CD4-positive, alpha-beta T cell (primary cell): ENCODE data around the gene ARHGAP26. TPM values are rescaled to one million over a fixed set of nuclear protein-coding genes. Genes with fewer than 3 reads are reported as not detected.
A peak's percentile ranks its signal among the peaks of the same experiment; 100 is the strongest.

Experiments used
- ATAC-seq: fragments of 200-7000 bp; cut with Tn5 transposase; one replicate; pipeline ENCODE4 v1.10.0; 2022; ENCODE audit warnings: mild to moderate bottlenecking; ENCODE audit not compliant: poor library complexity
- CTCF ChIA-PET: fragments of 350-600 bp; sonication (Branson Sonifier 250); formaldehyde crosslinking; loops from one replicate; lab custom pipeline; 2021; ENCODE audit warnings: antibody characterized with exemption, inconsistent platforms; lab: Charles Lee
- POLR2A ChIA-PET: fragments of 350-600 bp; sonication (Branson Sonifier 250); formaldehyde crosslinking; loops from one replicate; lab custom pipeline; 2021; ENCODE audit warnings: antibody characterized with exemption, inconsistent platforms; lab: Charles Lee
- DNase-seq, 14 experiments: peaks; one replicate each; pipeline ENCODE4 v3.0.0-alpha.2; 2013 to 2020; ENCODE audit warnings: mixed read lengths in 2 of 14
- H3K27ac ChIP-seq, 2 donors: one replicate each; pipeline versions ENCODE4 v1.5.1 to v1.7.0; 2013; ENCODE audit warnings: low read length in 2 of 2, low read depth in 1 of 2, mild to moderate bottlenecking in 1 of 2
- H3K27me3 ChIP-seq, 2 experiments: 1 replicate in 1 of 2; 2 replicates in 1 of 2; pipeline versions ENCODE4 v1.6.1 to v1.7.0; 2013; ENCODE audit warnings: low read length in 2 of 2, control low read depth in 1 of 2, mild to moderate bottlenecking in 1 of 2, moderate library complexity in 1 of 2; ENCODE audit not compliant: insufficient read depth in 2 of 2, control insufficient read depth in 1 of 2
- H3K36me3 ChIP-seq: one replicate; pipeline ENCODE4 v1.6.1; 2013; ENCODE audit warnings: low read length, control low read depth; ENCODE audit not compliant: insufficient read depth
- H3K4me1 ChIP-seq: one replicate; pipeline ENCODE4 v1.6.1; 2013; ENCODE audit warnings: low read length, control low read depth; ENCODE audit not compliant: insufficient read depth
- H3K4me3 ChIP-seq: one replicate; pipeline ENCODE4 v1.5.1; 2013; ENCODE audit warnings: mild to moderate bottlenecking, low read length, moderate library complexity
- H3K9me3 ChIP-seq, 2 experiments: 1 replicate in 1 of 2; 2 replicates in 1 of 2; pipeline versions ENCODE4 v1.6.1 to v1.7.0; 2013; ENCODE audit warnings: low read length in 2 of 2, mild to moderate bottlenecking in 2 of 2, control low read depth in 1 of 2, moderate library complexity in 1 of 2; ENCODE audit not compliant: control insufficient read depth in 1 of 2, insufficient read depth in 1 of 2
- H3K27ac Mint-ChIP-seq: one replicate; pipeline ENCODE4 v1.8.0; 2020; ENCODE audit warnings: mixed read lengths
- H3K27me3 Mint-ChIP-seq: one replicate; pipeline ENCODE4 v1.8.0; 2021; ENCODE audit warnings: mixed read lengths
- H3K36me3 Mint-ChIP-seq: one replicate; pipeline ENCODE4 v1.8.0; 2021; ENCODE audit warnings: low read depth, mixed read lengths
- H3K4me1 Mint-ChIP-seq: one replicate; pipeline ENCODE4 v1.8.0; 2021; ENCODE audit warnings: low read depth, mixed read lengths
- H3K4me3 Mint-ChIP-seq: one replicate; pipeline ENCODE4 v1.8.0; 2020; ENCODE audit warnings: mild to moderate bottlenecking, mixed read lengths
- H3K9me3 Mint-ChIP-seq: one replicate; pipeline ENCODE4 v1.8.0; 2020; ENCODE audit warnings: mixed read lengths
- CTCF ChIP-seq: fragments of 200-600 bp; IDR thresholded peaks from one replicate; pipeline ENCODE4 v1.8.0; 2022; ENCODE audit warnings: antibody characterized with exemption, mild to moderate bottlenecking
- intact Hi-C, 2 experiments: fragments of 100-400 bp; cut with DNase I in 1 of 2; cut with micrococcal nuclease in 1 of 2; formaldehyde crosslinking; loops; one replicate each; pipeline versions ENCODE4 v1.15.1 to v1.9.0; 2023 to 2025; cut with DNase I, micrococcal nuclease
- total RNA-seq, 174 experiments: library from RNA in 2 of 174; stranded (reverse) in 2 of 174; gene quantifications; one replicate each; pipeline ENCODE4 v1.2.3 and lab custom pipeline; 2021 to 2026

The ARHGAP26 gene
- total RNA-seq, 2 experiments from 2014 or later, result 24.9 to 27.3 TPM

- no peaks in the 10 kb centered on the region for H3K27me3 Mint-ChIP-seq
- no peaks in the 10 kb centered on the region for H3K36me3 ChIP-seq
- peak overlapping the region; percentile 52 for H3K4me3 Mint-ChIP-seq
- peak; percentile 82 for ATAC-seq
- peak in 13 of 14 experiments; percentile 25 to 91 (median 48) for DNase-seq
- POLR2A ChIA-PET, result interaction anchor here (0.8 to 1.0 kb wide), 3 partner anchors 43 to 181 kb away, joined by 3 read pairs; partner anchors contain the start of gene NR3C1
- H3K27ac Mint-ChIP-seq, result peak overlapping the region; percentile 87
- peaks cover 44% of the 10 kb centered on the region for H3K4me1 Mint-ChIP-seq
- H3K9me3 ChIP-seq, result no peaks in the 10 kb centered on the region
- intact Hi-C loops, result loop anchor here in 1 of 2 experiments (2.0 to 10.0 kb wide), 2 partner anchors 182 to 962 kb away; no protein-coding TSS in a partner anchor
- peaks cover 37% of the 10 kb centered on the region for H3K4me1 ChIP-seq
- H3K27me3 ChIP-seq, result no peaks in the 10 kb centered on the region
- H3K9me3 Mint-ChIP-seq, result no peaks in the 10 kb centered on the region
- CTCF ChIA-PET, result interaction anchor here (0.7 to 1.6 kb wide), 5 partner anchors 9 to 301 kb away, joined by 3 to 6 read pairs (median 4); partner anchors contain the start of gene NR3C1
- no peak for TF ChIP-seq CTCF
- peaks cover 5% of the 10 kb centered on the region for H3K36me3 Mint-ChIP-seq
- H3K4me3 ChIP-seq, result peak overlapping the region; percentile 17
- H3K27ac ChIP-seq, result peak overlapping the region; percentile 46 to 85
Observed at GRCh38 chr5:143222287-143223231, 452.4 kb downstream of the ARHGAP26 start.

- Mint-ChIP-seq H3K4me1 (peaks cover 57% of the 10 kb centered on the region), H3K27ac (peak overlapping the region; percentile 87), H3K27me3 (no peaks in the 10 kb centered on the region), H3K4me3 (no peak overlapping the region), H3K9me3 (no peaks in the 10 kb centered on the region), H3K36me3 (no peaks in the 10 kb centered on the region)
- ChIA-PET CTCF (no interaction called here), POLR2A (no interaction called here)
- Histone ChIP-seq H3K27ac (no peak overlapping the region), H3K4me3 (no peak overlapping the region), H3K27me3 (no peaks in the 10 kb centered on the region), H3K4me1 (peaks cover 46% of the 10 kb centered on the region), H3K36me3 (no peaks in the 10 kb centered on the region), H3K9me3 (no peaks in the 10 kb centered on the region)
- TF ChIP-seq CTCF, result no peak
- intact Hi-C loops, result loop anchor here in 1 of 2 experiments (10.0 kb wide), 1 partner anchor 960 kb away; no protein-coding TSS in a partner anchor
- no peak for ATAC-seq
- no peak for DNase-seq
Observed at GRCh38 chr5:143224672-143225071, 454.5 kb downstream of the ARHGAP26 start.

GRCh38 chr5:143225511-143225910, 455.3 kb downstream of the ARHGAP26 start:
- no peak overlapping the region for H3K27ac Mint-ChIP-seq

More at GRCh38 chr5:143225511-143225910, 455.3 kb downstream of the ARHGAP26 start:
- ChIA-PET CTCF (no interaction called here), POLR2A (no interaction called here)
- peaks cover 48% of the 10 kb centered on the region for H3K4me1 ChIP-seq
- no peak overlapping the region for H3K27ac ChIP-seq
- H3K4me3 ChIP-seq, result no peak overlapping the region
- no peak for TF ChIP-seq CTCF
- Mint-ChIP-seq H3K27me3 (no peaks in the 10 kb centered on the region), H3K36me3 (no peaks in the 10 kb centered on the region), H3K9me3 (no peaks in the 10 kb centered on the region), H3K4me3 (no peak overlapping the region), H3K4me1 (peaks cover 60% of the 10 kb centered on the region)
- H3K9me3 ChIP-seq, result no peaks in the 10 kb centered on the region
- no peak for ATAC-seq
- H3K27me3 ChIP-seq, result no peaks in the 10 kb centered on the region
- DNase-seq, result no peak
- intact Hi-C loops, result loop anchor here in 1 of 2 experiments (10.0 kb wide), 1 partner anchor 959 kb away; no protein-coding TSS in a partner anchor
- no peaks in the 10 kb centered on the region for H3K36me3 ChIP-seq
